GM19043 (cell line): Measurements from ENCODE around the gene VCAM1.
"Not testable (repeated sequence)": the region's sequence is repeated elsewhere in the genome, so short reads cannot be mapped to it uniquely, and the experiment has no call there.

Source experiments
- ATAC-seq: cut with Tn5 transposase; IDR thresholded peaks from one replicate; pipeline ENCODE4 v1.9.1; 2021; ENCODE audit warnings: low read depth; ENCODE audit not compliant: unreplicated experiment

VCAM1 gene

DNA sequence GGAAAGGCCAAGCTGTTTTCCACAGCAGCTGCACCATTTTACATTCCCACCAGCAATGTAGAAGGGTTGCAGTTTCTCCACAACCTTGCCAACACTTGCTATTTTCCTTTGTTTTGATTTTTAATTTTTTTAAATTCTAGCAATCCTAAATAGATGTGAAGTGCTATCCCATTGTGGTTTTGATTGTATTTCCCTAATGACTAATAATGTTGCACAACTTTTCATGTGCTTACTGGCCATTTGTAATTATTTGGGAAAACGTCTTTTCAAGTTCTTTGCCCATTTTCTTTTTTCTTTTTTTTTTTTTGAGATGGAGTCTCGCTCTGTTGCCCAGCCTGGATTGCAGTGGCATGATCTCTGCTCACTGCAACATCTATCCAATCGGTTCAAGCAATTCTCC, 53.9 kb downstream of the VCAM1 start:
- ATAC-seq, result no peak

DNA sequence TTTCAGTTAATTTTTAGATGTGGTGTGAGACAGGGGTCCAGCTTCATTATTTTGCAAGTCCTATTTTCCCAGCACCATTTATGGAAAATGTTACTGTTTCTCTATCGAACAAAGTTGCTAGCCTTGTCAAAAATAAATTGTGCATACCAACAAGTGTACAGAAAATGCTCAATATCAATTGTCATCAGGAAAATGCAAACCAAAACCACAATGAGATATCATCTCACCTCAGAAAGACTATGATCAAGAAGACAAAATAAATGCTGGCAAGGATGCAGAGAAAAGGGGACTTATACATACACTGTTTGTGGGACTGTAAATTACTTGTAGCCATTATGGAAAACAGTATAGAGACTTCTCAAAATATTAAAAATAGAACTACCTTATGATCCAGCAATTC, 54.8 kb downstream of the VCAM1 start:
- no peak for ATAC-seq

DNA sequence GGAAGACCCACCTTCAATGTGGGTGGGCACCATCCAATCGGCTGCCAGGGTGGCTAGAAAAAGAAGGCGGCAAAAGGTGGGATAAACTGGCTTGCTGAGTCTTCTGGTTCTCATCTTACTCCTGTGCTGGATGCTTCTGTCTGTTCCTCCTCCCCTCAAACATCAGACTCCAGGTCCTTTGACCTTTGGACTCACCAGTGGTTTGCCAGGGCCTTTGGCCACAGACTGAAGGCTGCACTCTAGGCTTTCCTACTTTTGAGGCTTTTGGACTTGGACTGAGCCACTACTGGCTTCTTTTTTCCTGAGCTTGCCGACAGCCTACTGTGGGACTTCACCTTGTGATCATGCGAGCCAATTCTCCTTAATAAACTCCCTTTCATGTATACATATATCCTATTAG, 55.9 kb downstream of the VCAM1 start:
- no peak for ATAC-seq

DNA sequence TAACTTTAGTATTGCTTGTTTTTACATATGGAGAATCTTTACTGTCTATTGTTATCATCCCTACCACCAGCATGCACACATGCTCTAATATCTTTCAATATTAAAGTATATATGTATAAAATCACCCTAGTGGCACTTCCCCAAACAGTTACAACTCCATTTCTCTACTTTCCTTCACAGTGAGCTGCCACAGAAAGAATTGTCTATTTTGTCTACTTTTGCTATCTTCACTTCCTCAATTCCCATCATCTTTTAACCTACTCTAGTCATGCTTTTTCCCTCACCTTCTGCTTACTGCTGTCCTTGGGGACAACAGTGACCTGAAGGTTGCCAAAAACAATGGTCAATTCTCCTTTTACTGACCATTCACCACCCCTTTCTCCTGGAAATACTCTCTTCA, 59.2 kb downstream of the VCAM1 start:
- ATAC-seq, result no peak

DNA sequence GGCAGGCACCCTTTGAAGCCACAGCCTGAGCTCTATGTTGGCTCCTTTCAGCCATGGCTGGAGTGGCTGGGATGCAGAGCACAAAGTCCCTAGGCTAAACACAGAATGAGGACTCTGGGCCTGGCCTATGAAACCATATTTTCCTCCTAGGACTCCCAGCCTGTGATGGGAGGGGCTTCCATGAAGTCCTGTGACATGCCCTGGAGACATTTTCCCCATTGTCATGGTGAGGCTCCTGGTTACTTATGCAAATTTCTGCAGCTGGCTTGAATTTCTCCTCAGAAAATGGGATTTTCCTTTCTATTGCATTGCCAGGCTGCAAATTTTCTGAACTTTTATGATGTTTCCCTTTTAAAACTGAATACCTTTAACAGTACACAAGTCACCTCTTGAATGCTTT, 61.3 kb downstream of the VCAM1 start:
- ATAC-seq, result no peak

DNA sequence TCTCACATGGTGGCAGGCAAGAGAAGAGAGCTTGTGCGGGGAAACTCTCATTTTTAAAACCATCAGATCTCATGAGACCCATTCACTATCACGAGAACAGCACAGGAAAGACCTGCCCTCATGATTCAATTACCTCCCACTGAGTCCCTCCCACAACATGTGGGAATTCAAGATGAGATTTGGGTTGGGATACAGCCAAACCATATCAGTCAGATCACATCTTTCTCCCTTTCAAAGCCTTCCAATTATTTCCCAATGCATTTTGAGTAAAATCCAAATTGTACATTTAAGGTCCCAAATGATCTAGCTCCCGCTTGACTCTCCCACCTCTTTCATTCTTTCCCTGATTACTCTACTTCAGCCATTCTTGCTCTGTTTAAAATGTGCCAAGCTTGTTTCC, 62.2 kb downstream of the VCAM1 start:
- ATAC-seq, result not testable (repeated sequence)

DNA sequence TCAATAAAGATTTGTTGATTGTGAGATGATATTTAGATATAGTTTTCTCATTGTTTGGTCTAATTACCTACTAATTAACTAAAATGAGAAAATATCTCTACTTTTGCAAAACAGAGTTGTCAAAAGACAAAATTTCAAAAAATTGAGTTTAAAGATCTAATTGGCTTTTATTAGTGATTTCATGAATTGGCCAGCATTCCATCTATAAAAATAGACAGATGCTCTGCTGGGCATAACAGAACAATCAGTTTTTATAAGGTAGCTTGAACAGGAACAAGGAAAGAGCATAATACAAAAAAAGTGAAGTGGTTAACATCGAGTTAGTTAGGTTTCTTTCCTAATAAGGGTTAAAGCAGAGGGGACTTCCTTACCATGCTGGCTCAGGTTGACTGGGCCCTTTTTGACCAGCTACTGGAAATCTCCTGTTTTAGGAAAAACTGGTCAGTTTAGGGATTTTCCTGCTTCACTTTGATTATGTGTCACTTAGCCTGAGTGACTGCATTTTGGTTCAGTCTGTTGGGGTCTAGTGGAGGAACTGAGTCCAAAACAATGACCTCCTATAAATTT, 63.0 kb downstream of the VCAM1 start:
- ATAC-seq, result no peak

DNA sequence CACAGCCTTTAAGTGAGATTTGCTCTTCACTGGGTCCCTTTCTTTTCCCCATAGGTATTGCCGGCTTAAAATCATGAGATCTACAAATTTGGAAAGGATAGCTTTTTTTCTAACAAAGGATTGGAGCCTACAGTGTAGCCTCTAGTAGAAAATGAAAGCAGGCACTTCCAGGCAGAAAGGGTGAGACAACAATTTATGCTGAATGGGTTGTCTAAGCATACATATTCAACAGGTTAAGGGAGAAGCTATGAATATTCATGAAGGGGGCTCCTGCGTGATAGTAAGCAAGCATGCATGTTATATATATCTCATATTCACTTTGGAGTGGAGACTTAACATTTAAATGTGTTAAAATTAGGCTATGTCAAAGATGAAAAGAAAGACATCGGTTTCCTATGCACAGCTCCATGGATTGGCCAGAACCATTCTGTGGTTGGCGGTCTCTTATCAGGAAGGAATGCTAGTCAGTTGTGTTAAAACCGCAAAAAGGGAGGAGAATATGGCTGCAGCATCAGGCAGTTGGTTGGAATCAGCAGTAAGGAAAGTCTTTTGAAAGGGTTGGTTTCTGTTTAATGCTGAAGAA, 66.0 kb downstream of the VCAM1 start:
- ATAC-seq, result no peak

DNA sequence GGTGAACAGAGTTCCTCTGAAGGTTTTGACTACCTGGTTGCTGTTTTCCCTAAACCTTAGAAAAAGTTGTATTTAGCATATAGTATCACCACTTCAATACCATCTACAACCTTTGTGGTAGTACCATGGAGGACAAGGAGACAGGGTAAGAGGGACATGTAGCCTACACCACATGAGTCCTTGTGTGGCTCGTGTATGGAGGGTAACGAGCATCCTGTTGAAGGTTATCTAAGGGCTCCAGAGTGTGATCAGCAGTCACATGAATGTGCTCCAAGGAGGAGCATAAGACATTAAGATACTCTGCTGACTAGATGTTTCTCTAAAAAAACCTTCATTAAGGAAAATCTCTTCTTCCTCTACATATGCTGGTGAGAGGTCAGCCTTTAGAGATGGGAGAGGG, 67.3 kb downstream of the VCAM1 start:
- ATAC-seq, result no peak
